ENCODE data around the gene TMEM175.
"Not testable (repeated sequence)": the region's sequence is repeated elsewhere in the genome, so short reads cannot be mapped to it uniquely, and the experiment has no call there.

The TMEM175 gene

GRCh38 chr4:992297-993110, 60.2 kb downstream of the TMEM175 start:
- no peak for DNase-seq

DNA sequence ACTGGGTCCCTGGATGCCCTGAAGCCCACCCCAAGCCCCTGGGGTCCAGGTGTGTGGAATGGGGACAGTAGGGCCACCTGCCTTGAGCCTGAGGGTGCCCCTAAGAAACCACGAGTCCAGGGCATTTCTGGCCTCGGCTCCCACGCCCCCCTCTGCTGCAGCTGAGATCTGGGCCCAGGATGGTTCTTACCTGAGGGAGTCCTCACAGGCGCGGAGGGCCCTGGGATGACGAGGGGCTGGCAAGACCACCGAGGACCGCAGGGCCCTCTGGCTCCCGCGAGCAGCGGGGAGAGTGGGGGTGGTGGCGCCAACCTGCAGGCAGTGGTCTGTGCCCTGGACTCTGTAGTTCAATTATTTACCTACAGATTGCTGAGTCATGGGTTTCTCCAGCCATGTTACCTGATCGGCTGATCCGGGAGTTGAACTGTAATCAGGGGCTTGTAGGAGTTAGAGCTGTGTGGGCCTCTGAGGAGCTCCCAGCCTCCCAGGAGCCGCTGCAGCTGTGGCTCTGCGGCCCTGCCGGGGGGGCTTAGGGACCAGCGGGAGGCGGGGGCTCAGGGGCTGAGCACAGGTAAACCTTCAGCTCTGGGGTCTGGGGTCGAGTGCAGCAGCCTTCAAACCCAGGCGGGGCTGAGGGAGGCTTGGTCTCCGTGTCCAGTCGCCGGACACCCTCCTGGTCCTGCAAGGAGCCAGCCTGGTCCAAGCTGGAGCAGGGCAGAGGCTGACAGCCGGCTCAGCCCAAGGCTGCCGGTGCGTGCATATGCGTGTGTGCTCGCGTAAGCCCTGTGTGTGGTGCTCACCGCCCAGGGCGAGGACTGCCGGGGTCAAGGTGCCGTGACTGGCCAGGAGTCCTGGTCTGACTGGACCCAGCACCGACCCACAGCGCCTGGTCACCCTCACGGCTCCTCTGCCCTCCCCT, 61.1 kb downstream of the TMEM175 start, which contains the start of gene SLC26A1:
Gene SLC26A1, minus strand, starts transcription at position 294 of the 919 bp plus-strand sequence. CDS start 1,701 bp downstream, outside the sequence.
- DNase-seq: no peak

GRCh38 chr4:995311-996026, 63.2 kb downstream of the TMEM175 start:
- no peak for DNase-seq

DNA sequence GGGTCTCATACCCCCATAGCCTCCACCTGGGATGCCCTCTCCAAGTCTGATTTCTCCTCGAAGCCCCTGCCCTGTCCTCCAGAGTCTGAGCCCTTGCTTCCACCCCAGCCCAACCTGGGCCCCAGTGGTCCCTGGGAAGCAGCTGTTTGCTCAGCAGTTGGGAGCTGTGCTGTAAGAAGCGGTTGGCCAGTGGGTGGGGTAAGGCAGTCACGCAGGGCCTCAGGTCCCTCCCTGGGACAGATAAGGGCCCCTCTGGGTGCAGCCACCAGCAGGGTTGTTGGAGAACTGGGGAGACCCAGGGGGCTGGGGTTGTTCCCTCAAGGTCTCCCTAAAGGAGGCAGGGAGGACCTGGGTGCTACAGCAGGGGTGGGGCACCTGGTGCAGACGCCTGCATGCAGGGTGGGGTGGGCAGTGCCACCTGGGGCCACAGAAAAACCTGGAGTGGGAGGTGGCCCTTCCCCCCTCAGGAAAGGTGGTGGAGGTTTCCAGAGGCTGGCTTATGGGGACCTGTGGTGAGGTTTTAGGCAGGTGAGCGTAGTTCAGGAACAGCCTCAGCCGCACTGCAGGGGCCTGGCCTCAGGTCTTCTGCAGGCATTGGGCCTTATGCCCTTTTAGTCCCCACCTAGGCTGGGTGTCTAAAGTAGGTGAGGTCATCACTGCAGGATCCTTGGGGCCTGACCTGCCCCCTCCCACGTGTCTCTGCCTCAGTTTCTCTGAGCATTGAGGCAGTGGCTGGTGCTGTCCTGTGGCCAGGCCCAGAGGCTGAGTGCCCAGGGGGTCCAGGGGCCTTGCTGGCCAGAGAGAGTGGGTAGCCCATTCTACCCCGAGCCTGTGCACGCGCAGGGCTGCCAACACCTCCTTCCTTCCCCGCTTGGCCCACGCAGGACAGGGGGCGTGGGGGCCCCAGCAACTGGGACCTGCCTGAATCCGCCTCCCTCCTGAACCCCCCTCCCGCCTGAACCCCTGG, 64.1 kb downstream of the TMEM175 start:
- no peak for DNase-seq

GRCh38 chr4:996997-997374, 64.7 kb downstream of the TMEM175 start:
- no peak for DNase-seq

DNA sequence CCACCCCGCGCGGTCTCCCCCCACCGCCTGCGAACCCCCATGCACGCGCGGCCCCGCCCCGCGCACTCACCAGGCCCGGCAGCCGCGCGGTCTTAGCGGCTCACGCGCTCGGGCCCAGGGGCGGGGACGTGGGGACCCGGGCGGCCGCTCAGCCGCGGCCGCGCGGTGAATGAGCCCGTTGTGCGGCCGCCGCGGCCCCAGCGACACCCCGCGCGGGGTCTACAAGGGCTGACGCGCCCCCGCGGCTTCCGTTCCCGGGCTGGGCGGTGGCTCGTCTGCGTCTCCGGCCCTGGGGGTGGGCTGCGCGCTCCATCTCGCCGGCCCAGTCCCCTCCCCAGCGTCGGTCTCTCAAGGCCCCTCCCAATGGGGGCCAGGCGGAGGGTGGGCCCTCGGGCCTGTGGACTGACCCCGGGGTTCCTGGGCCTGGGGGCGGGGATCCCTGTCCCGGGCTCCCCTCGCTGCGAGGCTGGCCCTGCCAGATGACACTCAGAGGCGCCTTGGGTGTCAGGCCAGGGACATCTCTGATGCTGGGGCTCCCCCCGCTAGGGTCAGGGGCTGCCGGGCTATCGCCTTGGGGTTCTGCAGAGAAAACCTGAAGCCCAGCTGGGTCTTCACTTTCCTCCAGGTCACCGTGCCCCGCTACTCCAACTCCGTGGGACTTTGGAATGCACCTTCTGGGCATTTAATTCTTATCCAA, 65.3 kb downstream of the TMEM175 start:
- DNase-seq: no peak

GRCh38 chr4:998096-998691, 65.9 kb downstream of the TMEM175 start:
- no peak for DNase-seq

DNA sequence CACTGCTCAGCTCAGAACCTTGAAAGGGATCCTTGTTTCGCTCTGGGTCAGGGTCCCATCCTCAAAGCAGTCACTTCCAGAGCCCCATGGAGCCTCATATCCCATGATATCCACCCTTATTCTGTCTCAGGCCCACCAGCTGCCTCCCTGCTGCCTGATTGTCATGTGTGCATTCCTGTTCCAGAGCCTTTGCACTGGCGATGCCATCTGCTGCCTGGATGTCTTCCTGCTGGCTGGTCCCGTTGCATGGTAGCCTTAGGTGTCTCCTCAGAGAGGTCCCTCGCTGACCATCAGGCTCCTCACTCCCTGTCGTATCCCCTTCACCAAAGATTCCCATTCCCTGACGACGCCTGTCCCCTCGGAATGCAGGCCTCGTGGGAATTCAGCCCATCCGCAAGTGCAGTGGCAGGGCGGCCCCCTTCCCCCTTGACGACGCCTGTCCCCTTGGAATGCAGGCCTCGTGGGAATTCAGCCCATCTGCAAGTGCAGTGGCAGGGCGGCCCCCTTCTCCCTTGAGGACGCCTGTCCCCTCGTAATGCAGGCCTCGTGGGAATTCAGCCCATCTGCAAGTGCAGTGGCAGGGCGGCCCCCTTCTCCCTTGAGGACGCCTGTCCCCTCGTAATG, 67.1 kb downstream of the TMEM175 start:
- DNase-seq: not testable (repeated sequence)

- DNase-seq: no peak
Observed at GRCh38 chr4:999882-1000425, 67.7 kb downstream of the TMEM175 start.

- DNase-seq: no peak
Observed at GRCh38 chr4:1000686-1001260, 68.5 kb downstream of the TMEM175 start.

DNA sequence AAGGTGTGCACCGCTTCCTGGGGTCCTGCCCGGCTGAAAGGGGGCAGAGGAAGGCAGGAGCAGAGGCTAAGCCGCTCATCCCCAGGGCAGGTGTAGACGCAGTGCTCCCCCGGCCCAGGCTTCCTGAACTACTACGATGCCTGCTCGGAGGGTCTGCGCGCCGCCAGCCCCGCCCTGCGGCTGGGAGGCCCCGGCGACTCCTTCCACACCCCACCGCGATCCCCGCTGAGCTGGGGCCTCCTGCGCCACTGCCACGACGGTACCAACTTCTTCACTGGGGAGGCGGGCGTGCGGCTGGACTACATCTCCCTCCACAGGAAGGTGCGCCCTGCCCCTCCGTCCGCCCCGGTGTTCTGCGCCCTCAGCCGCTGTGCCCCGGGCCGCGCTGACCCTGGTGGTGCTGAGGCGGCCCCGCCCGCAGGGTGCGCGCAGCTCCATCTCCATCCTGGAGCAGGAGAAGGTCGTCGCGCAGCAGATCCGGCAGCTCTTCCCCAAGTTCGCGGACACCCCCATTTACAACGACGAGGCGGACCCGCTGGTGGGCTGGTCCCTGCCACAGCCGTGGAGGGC, 69.4 kb downstream of the TMEM175 start:
- no peak for DNase-seq

DNA sequence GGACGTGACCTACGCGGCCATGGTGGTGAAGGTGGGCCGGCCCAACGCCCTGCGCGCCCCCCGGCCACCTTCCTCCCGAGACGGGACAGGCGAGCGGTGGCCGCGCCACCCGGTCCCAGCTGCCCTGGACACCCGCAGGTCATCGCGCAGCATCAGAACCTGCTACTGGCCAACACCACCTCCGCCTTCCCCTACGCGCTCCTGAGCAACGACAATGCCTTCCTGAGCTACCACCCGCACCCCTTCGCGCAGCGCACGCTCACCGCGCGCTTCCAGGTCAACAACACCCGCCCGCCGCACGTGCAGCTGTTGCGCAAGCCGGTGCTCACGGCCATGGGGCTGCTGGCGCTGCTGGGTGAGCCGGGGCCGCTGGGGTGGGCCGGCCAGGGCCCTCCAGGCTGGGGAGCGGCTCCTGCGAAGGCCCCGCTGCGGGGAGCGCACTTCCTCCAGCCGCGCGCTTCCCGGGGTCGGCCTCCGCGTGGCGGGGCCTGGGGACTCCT, 69.9 kb downstream of the TMEM175 start:
- no peak for DNase-seq

DNA sequence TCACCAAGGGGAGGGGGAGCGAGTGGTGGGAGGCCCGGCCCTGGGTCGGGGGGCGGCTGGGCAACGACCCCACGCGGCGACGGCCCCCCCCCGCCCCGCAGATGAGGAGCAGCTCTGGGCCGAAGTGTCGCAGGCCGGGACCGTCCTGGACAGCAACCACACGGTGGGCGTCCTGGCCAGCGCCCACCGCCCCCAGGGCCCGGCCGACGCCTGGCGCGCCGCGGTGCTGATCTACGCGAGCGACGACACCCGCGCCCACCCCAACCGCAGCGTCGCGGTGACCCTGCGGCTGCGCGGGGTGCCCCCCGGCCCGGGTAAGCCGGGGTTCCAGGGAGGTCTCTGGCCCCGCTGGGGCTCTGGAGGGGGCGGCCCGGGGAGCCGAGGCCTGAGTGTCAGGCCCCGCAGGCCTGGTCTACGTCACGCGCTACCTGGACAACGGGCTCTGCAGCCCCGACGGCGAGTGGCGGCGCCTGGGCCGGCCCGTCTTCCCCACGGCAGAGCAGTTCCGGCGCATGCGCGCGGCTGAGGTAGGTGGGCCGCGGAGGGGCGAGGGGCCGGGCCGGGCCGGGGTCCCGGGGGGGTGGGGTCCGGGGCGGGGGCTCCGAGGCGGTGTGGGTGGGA, 70.5 kb downstream of the TMEM175 start:
- DNase-seq: no peak

- DNase-seq: no peak
Observed at GRCh38 chr4:1003271-1004070, 71.2 kb downstream of the TMEM175 start.

DNA sequence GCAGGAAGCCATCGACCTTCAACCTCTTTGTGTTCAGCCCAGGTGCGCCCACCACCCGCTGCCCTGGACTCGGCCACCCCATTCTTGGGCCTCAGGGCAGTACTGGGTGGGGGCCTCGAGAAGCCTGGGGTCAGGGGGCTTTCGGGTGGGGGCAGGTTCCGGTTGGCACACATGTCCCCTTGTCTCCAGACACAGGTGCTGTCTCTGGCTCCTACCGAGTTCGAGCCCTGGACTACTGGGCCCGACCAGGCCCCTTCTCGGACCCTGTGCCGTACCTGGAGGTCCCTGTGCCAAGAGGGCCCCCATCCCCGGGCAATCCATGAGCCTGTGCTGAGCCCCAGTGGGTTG, 71.8 kb downstream of the TMEM175 start:
- DNase-seq: no peak

DNA sequence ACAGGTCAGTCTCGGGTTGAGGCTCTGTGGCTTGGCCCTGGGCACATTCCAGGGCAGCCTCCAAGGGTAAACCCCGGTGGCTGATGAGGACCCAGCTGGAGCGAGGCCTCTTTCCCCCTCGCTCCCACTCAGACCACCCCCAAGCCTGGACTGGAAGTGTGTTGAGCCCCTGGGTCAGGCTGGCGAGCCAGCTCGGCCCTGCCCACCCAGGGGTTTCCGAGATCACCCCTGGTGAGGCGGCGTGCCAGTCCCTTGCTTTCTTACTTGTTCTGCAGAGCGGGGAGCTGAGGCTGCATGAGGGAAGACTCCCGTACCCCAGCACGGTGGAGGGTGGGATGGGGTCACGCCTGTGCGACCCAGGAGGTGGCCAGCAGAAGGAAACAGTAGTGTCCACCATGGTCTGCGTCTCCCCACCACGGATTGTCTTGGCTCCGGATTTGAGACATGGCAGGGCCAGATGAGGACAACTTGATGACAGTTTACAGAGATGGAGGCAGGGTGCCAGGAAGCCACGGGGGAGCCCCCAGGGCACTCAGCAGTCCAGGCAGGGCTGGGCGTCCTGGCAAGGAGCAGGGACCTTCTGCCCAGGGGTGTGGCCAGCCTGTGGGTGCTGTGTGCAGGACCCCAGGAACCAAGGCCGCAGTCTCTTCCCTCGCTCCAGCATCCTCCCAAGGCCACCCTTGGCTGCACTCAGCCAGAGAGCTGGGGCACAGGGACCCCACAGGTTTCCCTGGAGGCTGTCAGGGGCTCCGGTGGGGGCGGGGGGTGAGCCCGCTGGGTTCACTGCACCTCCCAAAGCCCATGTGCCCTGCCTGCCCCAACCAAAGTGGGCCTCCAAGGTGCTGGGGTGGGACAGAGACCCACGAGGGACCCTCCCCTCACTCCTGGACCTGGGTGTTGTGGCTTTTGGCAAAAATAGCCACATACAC, 72.6 kb downstream of the TMEM175 start:
- no peak for DNase-seq

- no peak for DNase-seq
Observed at GRCh38 chr4:1006856-1007255, 74.6 kb downstream of the TMEM175 start.

Data from NCI-H1436 (cell line).